ENCODE measurements around the gene ADD2.

The ADD2 gene

DNA sequence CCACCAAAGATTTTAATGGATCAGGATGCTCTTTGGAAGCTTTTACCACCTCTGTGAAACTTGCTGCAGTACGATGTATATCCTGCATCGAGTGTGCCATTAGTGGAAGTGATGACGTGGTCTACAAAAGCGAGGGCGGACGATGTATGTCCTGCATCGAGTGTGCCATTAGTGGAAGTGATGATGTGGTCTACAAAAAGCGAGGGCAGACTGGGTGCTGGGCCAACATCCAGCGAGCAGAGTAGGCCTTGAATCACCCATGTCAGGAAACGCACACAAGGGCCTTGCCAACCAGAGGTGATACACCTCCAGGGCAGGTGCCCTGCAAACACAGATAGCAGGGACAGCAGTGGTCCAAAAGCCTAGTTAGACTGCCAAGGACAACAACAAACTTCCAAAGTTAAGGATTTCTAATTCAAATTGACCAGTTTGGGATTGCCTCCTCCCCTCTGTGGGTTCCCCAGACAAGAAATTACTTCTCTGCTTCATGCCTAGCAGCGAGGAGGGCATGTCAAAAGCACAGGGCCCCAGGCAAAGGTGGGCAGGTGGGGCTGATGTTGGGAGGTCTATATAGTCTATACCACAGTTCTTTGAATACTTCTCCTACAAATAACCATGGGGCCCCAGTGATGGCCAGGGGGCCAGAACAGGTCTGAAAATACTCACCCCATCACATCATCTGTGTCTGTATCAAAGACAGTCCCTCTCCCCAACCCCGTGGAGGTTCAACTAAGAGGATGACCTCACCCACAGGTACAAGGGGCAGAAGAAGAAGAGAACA, 70.2 kb downstream of the ADD2 start:
- no peak for DNase-seq

DNA sequence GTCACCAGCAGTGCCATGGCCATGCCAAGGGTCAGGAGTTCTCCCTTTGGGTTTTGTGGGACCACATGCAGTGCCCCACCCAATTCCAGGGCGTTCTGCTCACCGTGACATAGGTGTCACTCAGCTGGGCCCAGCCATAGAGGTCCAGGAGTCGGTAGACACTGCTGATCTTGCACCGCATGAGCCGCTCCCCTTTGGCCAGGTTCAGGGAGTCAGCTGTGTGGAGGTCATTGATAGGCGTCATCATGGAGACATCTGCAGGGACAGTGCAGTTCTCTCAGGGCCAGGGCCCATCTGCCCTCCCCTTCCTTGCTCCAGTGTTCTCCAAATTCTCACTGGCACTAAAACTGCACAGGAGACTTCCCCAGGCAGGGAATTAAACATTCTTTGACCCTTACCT, 71.9 kb downstream of the ADD2 start:
- no peak for DNase-seq

GRCh38 chr2:70692256-70692655, 75.7 kb downstream of the ADD2 start:
- DNase-seq = no peak

- DNase-seq = no peak
These were observed 76.4 kb downstream of the ADD2 start for GRCh38 chr2:70691497-70692140.

DNA sequence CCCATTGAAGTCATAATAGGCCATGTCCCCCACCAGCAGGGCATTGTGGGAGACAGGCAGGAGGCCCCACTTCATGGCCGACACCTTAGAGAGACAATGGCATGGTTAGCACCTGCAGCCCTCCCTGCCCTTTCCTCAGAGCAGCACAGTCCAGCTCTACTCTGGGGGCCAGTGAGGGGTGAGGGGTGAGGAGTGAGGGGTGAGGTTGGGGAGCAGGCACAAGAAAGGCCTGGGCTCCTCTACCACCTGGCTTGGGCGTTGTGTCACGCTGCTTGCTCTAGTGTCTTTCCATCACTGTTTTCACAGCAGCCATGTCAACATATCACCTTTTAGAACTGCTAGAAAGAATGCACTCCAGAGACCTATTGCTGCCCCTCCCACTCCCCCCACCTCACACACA, 77.2 kb downstream of the ADD2 start:
- DNase-seq = no peak

DNA sequence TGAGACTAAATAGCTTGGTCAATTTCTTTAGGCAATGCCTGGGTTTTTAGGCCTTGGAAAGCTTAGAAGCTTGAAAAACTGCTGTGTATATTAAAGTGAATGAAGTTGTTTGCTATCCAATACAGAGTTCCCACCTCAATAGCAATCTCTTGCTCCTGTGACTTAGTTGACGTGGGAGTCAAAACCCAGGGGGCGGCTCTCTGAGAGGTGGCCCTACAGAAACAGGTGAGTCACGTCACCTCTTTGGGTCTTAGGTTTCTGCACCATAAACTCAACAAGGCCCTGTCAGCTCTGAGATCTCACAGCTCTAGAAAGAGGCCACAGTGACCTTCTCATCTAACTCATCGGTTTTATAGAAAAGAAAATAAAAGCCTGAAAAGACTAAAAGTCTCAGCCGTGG, 79.6 kb downstream of the ADD2 start:
- DNase-seq = no peak

- DNase-seq = no peak
These were observed 80.6 kb downstream of the ADD2 start for GRCh38 chr2:70687461-70687795.

- peak in 1 of 2 donors; percentile 34 for DNase-seq
These were observed 81.2 kb downstream of the ADD2 start for GRCh38 chr2:70686577-70687460.

GRCh38 chr2:70685771-70686171, 82.2 kb downstream of the ADD2 start:
- no peak for DNase-seq

GRCh38 chr2:70684846-70685622, 83.0 kb downstream of the ADD2 start:
- DNase-seq = no peak

DNA sequence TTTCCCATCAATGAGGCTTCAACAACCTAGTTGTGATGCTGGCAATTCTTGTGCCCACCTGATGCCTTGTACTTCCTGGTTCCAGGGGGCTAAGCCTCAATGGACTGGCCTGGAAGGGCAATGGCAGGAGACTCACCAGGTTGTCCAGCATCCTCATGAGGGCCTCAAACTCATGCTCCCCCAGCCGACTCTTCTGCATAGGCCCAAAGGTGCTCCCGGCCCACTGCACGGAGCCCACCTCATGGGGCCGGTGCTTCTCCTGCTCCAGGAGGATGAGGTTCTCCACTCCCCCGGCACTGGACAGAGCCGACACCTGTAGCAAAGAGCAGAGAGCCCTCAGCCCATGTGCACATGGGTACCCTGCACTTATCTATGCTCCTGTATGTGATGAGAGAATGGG, 84.5 kb downstream of the ADD2 start:
- DNase-seq = no peak

- DNase-seq = no peak
These were observed 87.3 kb downstream of the ADD2 start for GRCh38 chr2:70680735-70681134.

DNA sequence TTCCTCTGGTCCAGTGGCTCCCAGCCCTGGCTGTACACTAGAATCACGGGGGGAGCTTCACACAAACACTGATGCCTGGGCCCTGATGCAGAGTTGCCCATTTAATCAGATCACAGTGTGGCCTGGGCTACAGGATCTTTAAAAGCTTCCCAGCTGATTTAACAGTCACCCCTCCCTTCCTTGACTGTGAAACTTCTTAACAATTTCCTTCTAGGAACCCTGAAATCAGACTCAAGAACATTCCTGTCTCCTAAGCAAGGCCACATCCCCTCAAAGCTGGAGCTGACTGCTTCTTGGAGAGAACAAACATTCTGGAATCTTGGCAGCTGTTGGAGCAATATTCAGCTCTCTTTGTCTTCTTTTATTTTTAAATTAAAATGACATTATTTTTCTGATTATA, 88.7 kb downstream of the ADD2 start:
- DNase-seq = no peak

GRCh38 chr2:70678576-70679143, 89.3 kb downstream of the ADD2 start:
- no peak for DNase-seq

- no peak for DNase-seq
These were observed 91.5 kb downstream of the ADD2 start for GRCh38 chr2:70676301-70677035.

GRCh38 chr2:70675862-70676261, 92.1 kb downstream of the ADD2 start:
- DNase-seq = no peak

DNA sequence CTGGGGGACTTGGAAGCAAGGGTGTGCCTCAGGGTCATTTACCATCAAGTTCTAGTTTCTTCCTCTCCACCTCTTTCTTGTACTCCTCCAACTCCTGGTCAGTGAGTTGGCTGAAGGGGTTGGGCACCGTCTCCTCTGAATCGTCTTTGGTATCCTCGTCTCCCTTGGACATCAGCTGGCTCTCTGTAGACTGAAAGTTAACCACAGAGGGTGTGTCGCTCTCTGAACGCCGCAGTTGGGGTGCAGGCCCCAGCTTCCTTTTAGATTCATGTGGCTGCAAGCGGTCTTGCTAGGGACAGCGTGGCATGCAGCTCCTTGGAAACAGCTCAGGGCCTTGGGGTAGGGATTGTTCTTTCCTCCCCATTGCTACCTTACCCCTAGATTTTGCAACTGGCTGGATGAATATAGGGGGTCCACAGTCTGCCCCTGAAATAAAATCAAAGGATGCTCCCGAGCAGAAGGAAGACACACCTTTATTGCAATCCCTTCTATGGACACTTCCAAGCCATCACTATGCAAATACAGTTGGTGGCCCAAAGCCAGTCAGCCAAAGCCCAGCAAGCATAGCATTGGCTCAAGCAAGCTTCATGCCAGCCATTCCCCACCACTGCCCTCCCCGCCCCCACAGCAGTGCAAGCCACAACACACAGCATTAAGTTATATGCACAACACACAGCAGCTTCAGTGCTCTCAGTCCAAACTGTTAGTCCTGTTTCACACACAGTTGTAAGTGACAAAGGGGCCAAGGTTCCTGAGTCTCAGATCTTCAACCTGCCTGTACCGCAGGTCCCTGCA, 93.2 kb downstream of the ADD2 start:
- DNase-seq = no peak

GRCh38 chr2:70673041-70673647, 94.9 kb downstream of the ADD2 start:
- DNase-seq = no peak

DNA sequence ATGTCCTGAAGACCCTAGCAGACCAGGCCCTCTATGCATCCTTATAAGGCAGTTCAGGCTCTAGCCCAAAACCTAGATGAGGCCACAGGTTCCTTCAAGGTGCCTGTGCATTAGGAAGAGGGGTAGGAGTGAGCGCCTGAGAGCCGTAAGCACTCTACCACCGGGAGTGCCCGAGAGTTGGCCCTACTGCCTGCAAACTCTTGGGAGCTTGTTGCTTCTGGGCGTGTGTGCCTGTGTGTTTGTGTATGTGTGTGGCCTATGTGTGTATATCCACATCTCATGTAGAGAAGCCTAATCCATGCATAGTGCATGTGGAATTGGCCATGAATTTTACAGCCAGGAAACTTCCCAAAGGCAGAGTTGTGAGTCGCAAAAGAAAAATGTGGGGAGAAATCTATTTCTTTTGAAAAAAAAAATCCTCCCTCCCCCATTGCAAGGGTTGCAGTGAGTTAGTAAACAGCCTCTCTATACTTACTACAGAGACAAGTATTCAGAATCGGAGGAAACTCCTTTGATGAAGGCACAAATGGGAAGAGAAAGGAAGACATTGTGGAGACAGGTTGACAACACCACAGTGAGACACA, 96.8 kb downstream of the ADD2 start:
- DNase-seq = no peak

- DNase-seq = no peak
These were observed 97.4 kb downstream of the ADD2 start for GRCh38 chr2:70670626-70671025.

All from stimulated activated CD4-positive, alpha-beta T cell treated with anti-CD3 and anti-CD28 coated beads, Interleukin-2, amount 100 ng/mL, for 24 hours (primary cell).